Measurements from ENCODE around the gene POMT1.

POMT1 gene

GRCh38 chr9:131520503-131520902 lies 17.8 kb downstream of the POMT1 start:
- no peaks in the 10 kb centered on the region for H3K9me3 ChIP-seq (ENCODE audit: insufficient read depth, low read length, severe bottlenecking)
- 0 out of 2 replicates have a peak, but pooled peaks cover 2% of the 10 kb centered on the region for H4K20me1 ChIP-seq (ENCODE audit: insufficient read depth, low read length)
- H3K79me2 ChIP-seq (ENCODE audit: insufficient read depth, low read length) = no peaks in the 10 kb centered on the region
- H3K4me3 ChIP-seq (ENCODE audit: low read depth in 1 of 2, low read length in 2 of 2) = no peak overlapping the region
- peaks cover 90% of the 10 kb centered on the region for H3K36me3 ChIP-seq (ENCODE audit: insufficient read depth, low read length)
- DNase-seq (no peak), ATAC-seq (ENCODE audit: insufficient read depth, low read depth) (no peak)
- no peak overlapping the region for H3K9ac ChIP-seq (ENCODE audit: low read depth, low read length)
- no peak overlapping the region for H3K27ac ChIP-seq (ENCODE audit: low read length)
- H2AFZ ChIP-seq (ENCODE audit: low read depth, low read length) = no peak overlapping the region
- TF ChIP-seq CTCF (IDR thresholded peaks at IDR 0.05; ENCODE audit: borderline replicate concordance, extremely low read depth, low read length, poor library complexity, severe bottlenecking) (no peak), EZH2 (IDR thresholded peaks at IDR 0.05; ENCODE audit: borderline replicate concordance, low read depth, low read length, severe bottlenecking) (no peak)
- no peak overlapping the region for H3K4me2 ChIP-seq (ENCODE audit: insufficient read depth, low read length)
- H3K4me1 ChIP-seq (ENCODE audit: insufficient read depth, low read length) = no peaks in the 10 kb centered on the region
- H3K27me3 ChIP-seq (ENCODE audit: insufficient read depth, low read length, poor library complexity) = no peaks in the 10 kb centered on the region

GRCh38 chr9:131521203-131521602 lies 18.5 kb downstream of the POMT1 start:
- Histone ChIP-seq H3K36me3 (ENCODE audit: insufficient read depth, low read length) (peaks cover 90% of the 10 kb centered on the region), H2AFZ (ENCODE audit: low read depth, low read length) (no peak overlapping the region), H3K79me2 (ENCODE audit: insufficient read depth, low read length) (no peaks in the 10 kb centered on the region), H3K9me3 (ENCODE audit: insufficient read depth, low read length, severe bottlenecking) (no peaks in the 10 kb centered on the region), H3K4me2 (ENCODE audit: insufficient read depth, low read length) (no peak overlapping the region), H3K27ac (ENCODE audit: low read length) (no peak overlapping the region), H3K4me1 (ENCODE audit: insufficient read depth, low read length) (no peaks in the 10 kb centered on the region), H3K27me3 (ENCODE audit: insufficient read depth, low read length, poor library complexity) (no peaks in the 10 kb centered on the region), H4K20me1 (ENCODE audit: insufficient read depth, low read length) (peaks cover 5% of the 10 kb centered on the region; the same call in 1 of the 2 replicates), H3K9ac (ENCODE audit: low read depth, low read length) (no peak overlapping the region), H3K4me3 (ENCODE audit: low read depth in 1 of 2, low read length in 2 of 2) (no peak overlapping the region)
- ATAC-seq (ENCODE audit: insufficient read depth, low read depth) (no peak), DNase-seq (no peak)
- no peak for TF ChIP-seq CTCF (IDR thresholded peaks at IDR 0.05; ENCODE audit: borderline replicate concordance, extremely low read depth, low read length, poor library complexity, severe bottlenecking)
- no peak for TF ChIP-seq EZH2 (IDR thresholded peaks at IDR 0.05; ENCODE audit: borderline replicate concordance, low read depth, low read length, severe bottlenecking)

GRCh38 chr9:131521822-131522221 lies 19.1 kb downstream of the POMT1 start:
- TF ChIP-seq CTCF (IDR thresholded peaks at IDR 0.05; ENCODE audit: borderline replicate concordance, extremely low read depth, low read length, poor library complexity, severe bottlenecking) = no peak
- no peak for TF ChIP-seq EZH2 (IDR thresholded peaks at IDR 0.05; ENCODE audit: borderline replicate concordance, low read depth, low read length, severe bottlenecking)
- H3K27ac ChIP-seq (ENCODE audit: low read length) = no peak overlapping the region
- H3K79me2 ChIP-seq (ENCODE audit: insufficient read depth, low read length) = no peaks in the 10 kb centered on the region
- peaks cover 7% of the 10 kb centered on the region; the same call in 1 of the 2 replicates for H4K20me1 ChIP-seq (ENCODE audit: insufficient read depth, low read length)
- peaks cover 90% of the 10 kb centered on the region for H3K36me3 ChIP-seq (ENCODE audit: insufficient read depth, low read length)
- H3K4me1 ChIP-seq (ENCODE audit: insufficient read depth, low read length) = no peaks in the 10 kb centered on the region
- H3K9me3 ChIP-seq (ENCODE audit: insufficient read depth, low read length, severe bottlenecking) = no peaks in the 10 kb centered on the region
- no peak overlapping the region for H3K4me2 ChIP-seq (ENCODE audit: insufficient read depth, low read length)
- no peaks in the 10 kb centered on the region for H3K27me3 ChIP-seq (ENCODE audit: insufficient read depth, low read length, poor library complexity)
- H2AFZ ChIP-seq (ENCODE audit: low read depth, low read length) = no peak overlapping the region
- H3K4me3 ChIP-seq (ENCODE audit: low read depth in 1 of 2, low read length in 2 of 2) = no peak overlapping the region
- no peak overlapping the region for H3K9ac ChIP-seq (ENCODE audit: low read depth, low read length)
- DNase-seq (no peak), ATAC-seq (ENCODE audit: insufficient read depth, low read depth) (no peak)
